ENCODE measurements around the gene NDUFAF4. TPM values are rescaled to one million over a fixed set of nuclear protein-coding genes. Genes with fewer than 3 reads are reported as not detected.

NDUFAF4 gene
- total and polyA plus RNA-seq, 4 donors = 4.9 to 62.1 (median 10.4) TPM

GRCh38 chr6:96898241-96898851 is 655 bp upstream of the NDUFAF4 start:
- Histone ChIP-seq H3K27me3 (ENCODE audit: control insufficient read depth in 4 of 4, insufficient read depth in 4 of 4, low read length in 3 of 4) (no peaks in the 10 kb centered on the region), H3K9ac (ENCODE audit: low read depth in 1 of 2, low read length in 2 of 2) (peak overlapping the region; percentile 97 to 99), H3K9me3 (ENCODE audit: control insufficient read depth in 4 of 4, low read length in 3 of 4) (no peaks in the 10 kb centered on the region), H3K4me1 (ENCODE audit: control insufficient read depth in 4 of 4, insufficient read depth in 4 of 4, low read length in 3 of 4) (peaks cover 7 to 21% (median 12%) of the 10 kb centered on the region in 4 donors), H3K4me3 (ENCODE audit: low read depth in 1 of 3, low read length in 3 of 3) (peak overlapping the region; percentile 80 to 98 (median 92)), H3K27ac (ENCODE audit: low read depth in 1 of 2, low read length in 2 of 2) (peak overlapping the region; percentile 98 to 99), H3K36me3 (ENCODE audit: control insufficient read depth in 4 of 4, insufficient read depth in 3 of 4, low read depth in 1 of 4, low read length in 3 of 4) (peaks cover 1 to 15% (median 7%) of the 10 kb centered on the region in 4 donors)
- TF ChIP-seq HNF4A (conservative IDR thresholded peaks at IDR 0.05) = peak in 1 of 2 donors; percentile 35
- TF ChIP-seq YY1 (IDR thresholded peaks at IDR 0.05) = peak; percentile 70
- no peak for TF ChIP-seq FOXA1 (IDR thresholded peaks at IDR 0.05)
- peak; percentile 72 for TF ChIP-seq TAF1 (conservative IDR thresholded peaks at IDR 0.05)
- peak; percentile 36 for TF ChIP-seq NR2F2 (IDR thresholded peaks at IDR 0.05)
- peak in 1 of 2 donors; percentile 1 for TF ChIP-seq JUND (IDR thresholded peaks at IDR 0.05)
- DNase-seq (ENCODE audit: low spot score) = no peak
- WGBS = under 1% methylated on average over 10 of the region's 10 CpGs

DNA sequence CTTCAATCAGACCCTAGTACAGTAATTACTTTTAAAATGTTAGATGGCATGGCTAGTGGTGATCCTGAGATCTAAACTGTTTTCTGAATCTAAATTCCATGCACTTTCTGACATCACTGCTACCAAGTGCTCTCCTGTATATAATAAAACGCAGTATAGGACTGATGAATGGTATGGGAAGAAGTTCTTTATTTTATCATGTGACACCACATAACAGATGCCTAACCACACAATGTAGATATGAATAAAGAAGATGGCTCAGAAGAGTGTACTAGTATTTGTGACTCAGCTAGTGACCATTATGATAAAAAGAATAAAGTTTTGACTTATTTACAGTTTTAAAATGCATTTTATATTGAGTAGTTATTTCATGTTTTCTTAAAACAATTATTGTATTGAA is 8.5 kb downstream of the NDUFAF4 start:
- Histone ChIP-seq H3K4me3 (ENCODE audit: low read depth in 1 of 3, low read length in 3 of 3) (no peak overlapping the region), H3K9me3 (ENCODE audit: control insufficient read depth in 4 of 4, low read length in 3 of 4) (no peaks in the 10 kb centered on the region), H3K9ac (ENCODE audit: low read depth in 1 of 2, low read length in 2 of 2) (no peak overlapping the region), H3K27me3 (ENCODE audit: control insufficient read depth in 4 of 4, insufficient read depth in 4 of 4, low read length in 3 of 4) (no peaks in the 10 kb centered on the region), H3K27ac (ENCODE audit: low read depth in 1 of 2, low read length in 2 of 2) (no peak overlapping the region), H3K36me3 (ENCODE audit: control insufficient read depth in 4 of 4, insufficient read depth in 3 of 4, low read depth in 1 of 4, low read length in 3 of 4) (peaks cover 3 to 33% (median 30%) of the 10 kb centered on the region in 4 donors), H3K4me1 (ENCODE audit: control insufficient read depth in 4 of 4, insufficient read depth in 4 of 4, low read length in 3 of 4) (no peaks in the 10 kb centered on the region)
- TF ChIP-seq YY1 (IDR thresholded peaks at IDR 0.05) (no peak), FOXA2 (IDR thresholded peaks at IDR 0.05) (no peak), GABPA (IDR thresholded peaks at IDR 0.05 in 1 of 2, conservative IDR thresholded peaks at IDR 0.05 in 1 of 2) (no peak), RXRA (IDR thresholded peaks at IDR 0.05) (no peak), EGR1 (IDR thresholded peaks at IDR 0.05; ENCODE audit: low read depth in 2 of 2) (no peak), HNF4A (conservative IDR thresholded peaks at IDR 0.05) (no peak), NR2F2 (IDR thresholded peaks at IDR 0.05) (no peak), SP1 (IDR thresholded peaks at IDR 0.05) (no peak), JUND (IDR thresholded peaks at IDR 0.05) (no peak), RAD21 (IDR thresholded peaks at IDR 0.05) (no peak), TAF1 (conservative IDR thresholded peaks at IDR 0.05) (no peak), HNF4G (IDR thresholded peaks at IDR 0.05) (no peak), MAX (IDR thresholded peaks at IDR 0.05) (no peak), FOXA1 (IDR thresholded peaks at IDR 0.05) (no peak), CTCF (IDR thresholded peaks at IDR 0.05; ENCODE audit: low read depth, low read length, missing input control) (no peak)
- TF ChIP-seq, protein P1, sequence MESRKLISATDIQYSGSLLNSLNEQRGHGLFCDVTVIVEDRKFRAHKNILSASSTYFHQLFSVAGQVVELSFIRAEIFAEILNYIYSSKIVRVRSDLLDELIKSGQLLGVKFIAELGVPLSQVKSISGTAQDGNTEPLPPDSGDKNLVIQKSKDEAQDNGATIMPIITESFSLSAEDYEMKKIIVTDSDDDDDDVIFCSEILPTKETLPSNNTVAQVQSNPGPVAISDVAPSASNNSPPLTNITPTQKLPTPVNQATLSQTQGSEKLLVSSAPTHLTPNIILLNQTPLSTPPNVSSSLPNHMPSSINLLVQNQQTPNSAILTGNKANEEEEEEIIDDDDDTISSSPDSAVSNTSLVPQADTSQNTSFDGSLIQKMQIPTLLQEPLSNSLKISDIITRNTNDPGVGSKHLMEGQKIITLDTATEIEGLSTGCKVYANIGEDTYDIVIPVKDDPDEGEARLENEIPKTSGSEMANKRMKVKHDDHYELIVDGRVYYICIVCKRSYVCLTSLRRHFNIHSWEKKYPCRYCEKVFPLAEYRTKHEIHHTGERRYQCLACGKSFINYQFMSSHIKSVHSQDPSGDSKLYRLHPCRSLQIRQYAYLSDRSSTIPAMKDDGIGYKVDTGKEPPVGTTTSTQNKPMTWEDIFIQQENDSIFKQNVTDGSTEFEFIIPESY (IDR thresholded peaks at IDR 0.05) = no peak
- TF ChIP-seq, protein P2, sequence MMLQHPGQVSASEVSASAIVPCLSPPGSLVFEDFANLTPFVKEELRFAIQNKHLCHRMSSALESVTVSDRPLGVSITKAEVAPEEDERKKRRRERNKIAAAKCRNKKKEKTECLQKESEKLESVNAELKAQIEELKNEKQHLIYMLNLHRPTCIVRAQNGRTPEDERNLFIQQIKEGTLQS (IDR thresholded peaks at IDR 0.05) = no peak
- DNase-seq (ENCODE audit: low spot score) = no peak
- WGBS = 69% methylated on average over 1 of the region's 1 CpG
